SU-DHL-6 (cell line): ENCODE data around the gene HEMK1.

ENCODE experiments used
- H2AFZ ChIP-seq: fragments of 200-600 bp; sonication (generic); 2 replicates; pipeline ENCODE4 v1.6.1; 2014; ENCODE audit warnings: low read depth, mild to moderate bottlenecking, moderate library complexity, mixed read lengths, antibody characterized with exemption, low read length; ENCODE audit not compliant: severe bottlenecking
- H3F3A ChIP-seq: fragments of 200-600 bp; shearing (Covaris generic); 2 replicates; pipeline ENCODE4 v1.6.0; 2016; ENCODE audit warnings: antibody characterized with exemption, mild to moderate bottlenecking; ENCODE audit not compliant: insufficient read depth
- H3K27ac ChIP-seq: fragments of 200-600 bp; sonication (generic); 2 replicates; pipeline ENCODE4 v1.5.1; 2016; ENCODE audit warnings: low read depth, mild to moderate bottlenecking, low read length, moderate library complexity, mixed read lengths
- H3K27me3 ChIP-seq: fragments of 200-600 bp; sonication (generic), shearing (Covaris generic); 2 replicates; pipeline ENCODE4 v1.6.0; 2014; ENCODE audit warnings: mild to moderate bottlenecking, low read length
- H3K36me3 ChIP-seq: fragments of 200-600 bp; sonication (generic); 2 replicates; pipeline ENCODE4 v1.6.1; 2014; ENCODE audit warnings: mild to moderate bottlenecking, low read length, mixed read lengths
- H3K4me2 ChIP-seq: fragments of 300-600, 200-600 bp; shearing (Covaris generic), sonication (generic); 2 replicates; pipeline ENCODE4 v1.6.0; 2014; ENCODE audit warnings: low read length, low read depth, mild to moderate bottlenecking; ENCODE audit not compliant: poor library complexity, severe bottlenecking
- H3K4me3 ChIP-seq: fragments of 200-600 bp; sonication (generic); 2 replicates; pipeline ENCODE4 v1.5.1; 2014; ENCODE audit warnings: antibody characterized with exemption, low read length, mild to moderate bottlenecking, mixed read lengths; ENCODE audit not compliant: insufficient read depth, poor library complexity, severe bottlenecking
- H3K79me2 ChIP-seq: fragments of 200-600 bp; sonication (generic); 2 replicates; pipeline ENCODE4 v1.6.1; 2014; ENCODE audit warnings: mild to moderate bottlenecking, low read length, moderate library complexity; ENCODE audit not compliant: insufficient read depth
- H3K9ac ChIP-seq: fragments of 200-600 bp; sonication (generic); 2 replicates; pipeline ENCODE4 v1.7.0; 2014; ENCODE audit warnings: mild to moderate bottlenecking, low read length
- H3K9me2 ChIP-seq: fragments of 200-600 bp; sonication (generic); replicated peaks from 2 replicates; pipeline ENCODE4 v1.6.1; 2014; ENCODE audit warnings: low read length; ENCODE audit not compliant: insufficient read depth
- H3K9me3 ChIP-seq: fragments of 200-600 bp; sonication (generic); 2 replicates; pipeline ENCODE4 v1.6.1; 2014; ENCODE audit warnings: low read length, mixed read lengths; ENCODE audit not compliant: insufficient read depth
- H4K20me1 ChIP-seq: fragments of 200-600 bp; sonication (generic); 2 replicates; pipeline ENCODE4 v1.6.1; 2014; ENCODE audit warnings: low read depth, mild to moderate bottlenecking, antibody characterized with exemption, low read length, moderate library complexity, mixed read lengths
- CTCF ChIP-seq: fragments of 200-600 bp; sonication (generic); IDR thresholded peaks from one replicate; pipeline ENCODE4 v1.5.1; 2017; ENCODE audit warnings: antibody characterized with exemption, mild to moderate bottlenecking, low read length, moderate library complexity; ENCODE audit not compliant: insufficient read depth, poor library complexity, severe bottlenecking
- EZH2phosphoT487 ChIP-seq: fragments of 200-600 bp; sonication (generic), shearing (Covaris generic); conservative IDR thresholded peaks from 2 replicates; pipeline ENCODE4 v1.6.1; 2018; ENCODE audit warnings: mild to moderate bottlenecking, antibody characterized with exemption, low read length, moderate library complexity, mixed read lengths

HEMK1 gene

GRCh38 chr3:50533316-50533715 is 36.0 kb upstream of the HEMK1 start:
- H3K9ac ChIP-seq, result no peak overlapping the region
- H4K20me1 ChIP-seq, result no peaks in the 10 kb centered on the region
- H3K9me3 ChIP-seq, result no peaks in the 10 kb centered on the region
- H3K27me3 ChIP-seq, result no peaks in the 10 kb centered on the region
- no peaks in the 10 kb centered on the region for H3K9me2 ChIP-seq
- H2AFZ ChIP-seq, result no peak overlapping the region
- no peaks in the 10 kb centered on the region for H3K79me2 ChIP-seq
- no peak for TF ChIP-seq EZH2phosphoT487
- TF ChIP-seq CTCF, result no peak
- H3K4me2 ChIP-seq, result no peak overlapping the region
- H3K4me3 ChIP-seq, result no peak overlapping the region
- H3K36me3 ChIP-seq, result no peaks in the 10 kb centered on the region
- H3F3A ChIP-seq, result no peaks in the 10 kb centered on the region
- H3K27ac ChIP-seq, result no peak overlapping the region

GRCh38 chr3:50533807-50534461 is 35.4 kb upstream of the HEMK1 start:
- no peaks in the 10 kb centered on the region for H4K20me1 ChIP-seq
- no peaks in the 10 kb centered on the region for H3K36me3 ChIP-seq
- no peaks in the 10 kb centered on the region for H3F3A ChIP-seq
- H3K79me2 ChIP-seq, result no peaks in the 10 kb centered on the region
- H3K4me3 ChIP-seq, result no peak overlapping the region
- H3K27ac ChIP-seq, result no peak overlapping the region
- no peak overlapping the region for H2AFZ ChIP-seq
- H3K9ac ChIP-seq, result no peak overlapping the region
- no peaks in the 10 kb centered on the region for H3K9me2 ChIP-seq
- no peaks in the 10 kb centered on the region for H3K27me3 ChIP-seq
- no peak overlapping the region for H3K4me2 ChIP-seq
- no peaks in the 10 kb centered on the region for H3K9me3 ChIP-seq
- TF ChIP-seq CTCF, result no peak
- TF ChIP-seq EZH2phosphoT487, result no peak

- Histone ChIP-seq H2AFZ (no peak overlapping the region), H3K9me2 (no peaks in the 10 kb centered on the region), H3K79me2 (no peaks in the 10 kb centered on the region), H3K9ac (no peak overlapping the region), H3F3A (no peaks in the 10 kb centered on the region), H3K27me3 (no peaks in the 10 kb centered on the region), H3K36me3 (no peaks in the 10 kb centered on the region), H4K20me1 (no peaks in the 10 kb centered on the region), H3K27ac (no peak overlapping the region), H3K9me3 (no peaks in the 10 kb centered on the region), H3K4me2 (no peak overlapping the region), H3K4me3 (no peak overlapping the region)
- TF ChIP-seq CTCF (no peak), EZH2phosphoT487 (no peak)
Measured at GRCh38 chr3:50534681-50535330, 34.5 kb upstream of the HEMK1 start.
